OCI-LY1 (cell line): ENCODE data around the gene TRPV5.

ENCODE experiments used
- H2AFZ ChIP-seq: fragments of 200-600 bp; sonication (generic), shearing (Covaris generic); 2 replicates; pipeline ENCODE4 v1.6.0; 2014; ENCODE audit warnings: antibody characterized with exemption, mild to moderate bottlenecking, low read length
- H3F3A ChIP-seq: fragments of 200-600 bp; sonication (generic), shearing (Covaris generic); 2 replicates; pipeline ENCODE4 v1.6.0; 2014; ENCODE audit warnings: mild to moderate bottlenecking, antibody characterized with exemption, low read length, moderate library complexity; ENCODE audit not compliant: insufficient read depth
- H3K27ac ChIP-seq: fragments of 200-600 bp; sonication (generic); 2 replicates; pipeline ENCODE4 v1.5.1; 2014; ENCODE audit warnings: low read length, mixed run types, mild to moderate bottlenecking, low read depth; ENCODE audit not compliant: poor library complexity, severe bottlenecking
- H3K27me3 ChIP-seq: fragments of 200-600 bp; sonication (generic); 2 replicates; pipeline ENCODE4 v1.6.0; 2014; ENCODE audit warnings: antibody characterized with exemption, mild to moderate bottlenecking, low read length, moderate library complexity; ENCODE audit not compliant: insufficient read depth
- H3K36me3 ChIP-seq: fragments of 200-600 bp; sonication (generic); 2 replicates; pipeline ENCODE4 v1.6.1; 2014; ENCODE audit warnings: mild to moderate bottlenecking, antibody characterized with exemption, low read length, moderate library complexity, mixed read lengths; ENCODE audit not compliant: insufficient read depth
- H3K4me1 ChIP-seq: fragments of 200-600 bp; sonication (generic); 2 replicates; pipeline ENCODE4 v1.5.1; 2014; ENCODE audit warnings: mild to moderate bottlenecking, low read length, moderate library complexity; ENCODE audit not compliant: insufficient read depth, severe bottlenecking
- H3K4me2 ChIP-seq: fragments of 200-600 bp; sonication (generic), shearing (Covaris generic); 2 replicates; pipeline ENCODE4 v1.6.1; 2014; ENCODE audit warnings: low read length
- H3K4me3 ChIP-seq: fragments of 200-600 bp; sonication (generic); 2 replicates; pipeline ENCODE4 v1.5.1; 2014; ENCODE audit warnings: low read length, low read depth, mild to moderate bottlenecking, mixed read lengths; ENCODE audit not compliant: poor library complexity, severe bottlenecking
- H3K79me2 ChIP-seq: fragments of 200-600 bp; shearing (Covaris generic); 2 replicates; pipeline ENCODE4 v1.6.1; 2016; ENCODE audit warnings: mixed run types, low read length, mixed read lengths; ENCODE audit not compliant: insufficient read depth
- H3K9ac ChIP-seq: fragments of 200-600 bp; sonication (generic), shearing (Covaris generic); 2 replicates; pipeline ENCODE4 v1.6.1; 2014; ENCODE audit warnings: mild to moderate bottlenecking, low read length, mixed read lengths
- H3K9me2 ChIP-seq: fragments of 200-600 bp; sonication (generic), shearing (Covaris generic); 2 replicates; pipeline ENCODE4 v1.6.1; 2014; ENCODE audit warnings: low read depth, mild to moderate bottlenecking, low read length, mixed read lengths
- H3K9me3 ChIP-seq: fragments of 200-600 bp; shearing (Covaris generic); 2 replicates; pipeline ENCODE4 v1.6.1; 2014; ENCODE audit warnings: low read length, mixed read lengths
- H4K20me1 ChIP-seq: fragments of 200-600 bp; sonication (generic), shearing (Covaris generic); 2 replicates; pipeline ENCODE4 v1.6.0; 2016; ENCODE audit warnings: mild to moderate bottlenecking, low read length; ENCODE audit not compliant: insufficient read depth
- EZH2 ChIP-seq: fragments of 200-600 bp; sonication (generic), shearing (Covaris generic); IDR thresholded peaks from 2 replicates; pipeline ENCODE4 v1.8.0; 2017; ENCODE audit warnings: borderline replicate concordance, mixed run types, mild to moderate bottlenecking, antibody characterized with exemption, low read length, moderate library complexity, mixed read lengths
- TF ChIP-seq, protein P1 (sequence below): fragments of 200-600 bp; sonication (generic), shearing (Covaris generic); IDR thresholded peaks from 2 replicates; pipeline ENCODE4 v1.5.1; 2017; ENCODE audit warnings: mild to moderate bottlenecking, antibody characterized with exemption, low read length, moderate library complexity, mixed read lengths

Gene TRPV5

DNA sequence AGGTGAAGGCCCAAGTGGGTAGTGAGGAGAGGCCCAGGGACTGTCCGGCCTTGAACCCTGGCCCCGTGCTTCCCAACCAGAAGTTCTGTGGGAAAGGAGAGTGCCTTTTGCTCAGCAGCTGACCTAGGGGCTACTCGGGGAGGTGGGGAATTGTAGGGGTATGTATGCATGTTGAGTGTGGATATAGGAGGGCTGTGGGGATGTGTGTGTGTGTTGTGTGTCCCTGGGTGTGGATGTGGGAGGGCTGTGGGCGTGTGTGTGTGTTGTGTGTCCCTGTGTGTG lies 66.5 kb downstream of the TRPV5 start:
- Histone ChIP-seq H3F3A (no peaks in the 10 kb centered on the region), H3K27ac (no peak overlapping the region), H3K9me3 (no peaks in the 10 kb centered on the region), H3K36me3 (no peaks in the 10 kb centered on the region), H3K27me3 (peaks cover 5% of the 10 kb centered on the region), H4K20me1 (no peaks in the 10 kb centered on the region), H2AFZ (no peak overlapping the region), H3K9me2 (no peaks in the 10 kb centered on the region), H3K79me2 (no peaks in the 10 kb centered on the region), H3K4me2 (no peak overlapping the region), H3K4me1 (no peaks in the 10 kb centered on the region), H3K4me3 (no peak overlapping the region), H3K9ac (no peak overlapping the region)
- TF ChIP-seq, protein P1, sequence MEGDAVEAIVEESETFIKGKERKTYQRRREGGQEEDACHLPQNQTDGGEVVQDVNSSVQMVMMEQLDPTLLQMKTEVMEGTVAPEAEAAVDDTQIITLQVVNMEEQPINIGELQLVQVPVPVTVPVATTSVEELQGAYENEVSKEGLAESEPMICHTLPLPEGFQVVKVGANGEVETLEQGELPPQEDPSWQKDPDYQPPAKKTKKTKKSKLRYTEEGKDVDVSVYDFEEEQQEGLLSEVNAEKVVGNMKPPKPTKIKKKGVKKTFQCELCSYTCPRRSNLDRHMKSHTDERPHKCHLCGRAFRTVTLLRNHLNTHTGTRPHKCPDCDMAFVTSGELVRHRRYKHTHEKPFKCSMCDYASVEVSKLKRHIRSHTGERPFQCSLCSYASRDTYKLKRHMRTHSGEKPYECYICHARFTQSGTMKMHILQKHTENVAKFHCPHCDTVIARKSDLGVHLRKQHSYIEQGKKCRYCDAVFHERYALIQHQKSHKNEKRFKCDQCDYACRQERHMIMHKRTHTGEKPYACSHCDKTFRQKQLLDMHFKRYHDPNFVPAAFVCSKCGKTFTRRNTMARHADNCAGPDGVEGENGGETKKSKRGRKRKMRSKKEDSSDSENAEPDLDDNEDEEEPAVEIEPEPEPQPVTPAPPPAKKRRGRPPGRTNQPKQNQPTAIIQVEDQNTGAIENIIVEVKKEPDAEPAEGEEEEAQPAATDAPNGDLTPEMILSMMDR, result no peak
- no peak for TF ChIP-seq EZH2

DNA sequence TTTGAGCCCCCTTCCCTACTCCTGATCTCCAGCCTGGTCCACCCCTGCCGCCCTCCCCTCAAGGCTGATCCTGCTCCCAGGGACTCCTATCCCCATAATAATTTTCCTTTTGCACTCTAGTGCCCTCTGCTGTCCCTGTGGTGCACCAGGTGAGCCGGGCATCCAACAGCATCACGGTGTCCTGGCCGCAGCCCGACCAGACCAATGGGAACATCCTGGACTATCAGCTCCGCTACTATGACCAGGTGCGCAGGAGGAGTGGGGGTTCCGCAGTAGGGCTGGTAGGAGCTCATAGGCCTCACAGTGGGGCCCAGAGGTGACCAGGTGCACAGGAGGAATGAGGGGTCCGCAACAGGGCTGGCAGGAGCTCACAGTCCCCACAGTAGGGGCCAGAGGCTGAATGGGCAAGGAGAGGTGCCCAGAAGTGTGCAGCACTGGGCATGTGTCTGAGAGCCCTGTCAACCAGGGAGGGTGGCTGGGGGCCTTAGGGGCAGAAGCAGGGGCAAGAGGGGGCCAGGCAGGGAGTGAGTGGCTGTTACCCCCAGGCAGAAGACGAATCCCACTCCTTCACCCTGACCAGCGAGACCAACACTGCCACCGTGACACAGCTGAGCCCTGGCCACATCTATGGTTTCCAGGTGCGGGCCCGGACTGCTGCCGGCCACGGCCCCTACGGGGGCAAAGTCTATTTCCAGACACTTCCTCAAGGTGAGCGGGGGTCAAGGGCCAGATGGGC lies 67.0 kb downstream of the TRPV5 start:
- no peak overlapping the region for H3K4me3 ChIP-seq
- H3K9me2 ChIP-seq, result no peaks in the 10 kb centered on the region
- no peak overlapping the region for H3K27ac ChIP-seq
- no peak overlapping the region for H3K4me2 ChIP-seq
- H3K4me1 ChIP-seq, result no peaks in the 10 kb centered on the region
- H3F3A ChIP-seq, result no peaks in the 10 kb centered on the region
- no peak overlapping the region for H3K9ac ChIP-seq
- H3K27me3 ChIP-seq, result peaks cover 5% of the 10 kb centered on the region
- no peak overlapping the region for H2AFZ ChIP-seq
- no peak for TF ChIP-seq EZH2
- TF ChIP-seq, protein P1, result peak; percentile 79
- H3K9me3 ChIP-seq, result no peaks in the 10 kb centered on the region
- H3K79me2 ChIP-seq, result no peaks in the 10 kb centered on the region
- no peaks in the 10 kb centered on the region for H3K36me3 ChIP-seq
- no peaks in the 10 kb centered on the region for H4K20me1 ChIP-seq

DNA sequence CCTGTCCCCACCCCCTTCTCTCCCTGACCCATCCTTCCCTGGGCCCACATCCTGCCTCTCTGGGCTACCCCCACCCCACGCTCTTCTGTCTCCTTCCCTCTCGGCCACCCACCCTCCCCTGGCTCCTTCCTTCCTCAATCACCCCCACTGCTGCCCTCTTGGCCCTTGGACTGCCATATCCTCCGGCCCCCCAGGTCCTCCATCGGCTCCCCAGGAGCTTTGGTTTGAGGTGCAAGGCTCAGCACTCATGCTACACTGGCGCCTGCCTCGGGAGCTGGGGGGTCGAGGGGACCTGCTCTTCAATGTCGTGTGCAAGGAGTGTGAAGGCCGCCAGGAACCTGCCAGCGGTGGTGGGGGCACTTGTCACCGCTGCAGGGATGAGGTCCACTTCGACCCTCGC lies 67.8 kb downstream of the TRPV5 start:
- no peak overlapping the region for H3K27ac ChIP-seq
- no peaks in the 10 kb centered on the region for H3K36me3 ChIP-seq

More for the DNA sequence above, 67.8 kb downstream of the TRPV5 start:
- Histone ChIP-seq H3K9me3 (no peaks in the 10 kb centered on the region), H3K9me2 (no peaks in the 10 kb centered on the region), H3K9ac (no peak overlapping the region), H2AFZ (no peak overlapping the region), H3F3A (no peaks in the 10 kb centered on the region), H3K4me3 (no peak overlapping the region), H3K27me3 (peaks cover 5% of the 10 kb centered on the region), H3K79me2 (no peaks in the 10 kb centered on the region), H3K4me1 (no peaks in the 10 kb centered on the region), H4K20me1 (no peaks in the 10 kb centered on the region), H3K4me2 (no peak overlapping the region)
- no peak for TF ChIP-seq EZH2
- TF ChIP-seq, protein P1, result no peak
